Lung (tissue), 12 donors: ENCODE measurements around the gene SRD5A1. TPM values are rescaled to one million over a fixed set of nuclear protein-coding genes. Genes with fewer than 3 reads are reported as not detected.

Experiments used
- ATAC-seq: fragments of 200-7000 bp; cut with Tn5 transposase; one replicate; pipeline ENCODE4 v1.9.1; 2020; ENCODE audit warnings: moderate number of reproducible peaks; ENCODE audit not compliant: insufficient read depth, low FRiP score
- DNase-seq, 3 donors: peaks; one replicate each; pipeline ENCODE4 v3.0.0-alpha.2; 2013 to 2017
- H3K27ac ChIP-seq, 2 donors: one replicate each; pipeline ENCODE4 v1.5.1; 2013; ENCODE audit warnings: mild to moderate bottlenecking in 2 of 2, moderate library complexity in 2 of 2, control low read depth in 1 of 2, inconsistent platforms in 1 of 2, low read depth in 1 of 2, low read length in 1 of 2
- H3K27me3 ChIP-seq, 3 donors: one replicate each; pipeline ENCODE4 v1.5.1; 2013; ENCODE audit warnings: low read length in 2 of 3; ENCODE audit not compliant: control insufficient read depth in 3 of 3, insufficient read depth in 3 of 3
- H3K36me3 ChIP-seq, 4 donors: one replicate each; pipeline ENCODE4 v1.5.1; 2013; ENCODE audit warnings: low read length in 4 of 4, mild to moderate bottlenecking in 1 of 4, moderate library complexity in 1 of 4; ENCODE audit not compliant: control insufficient read depth in 4 of 4, insufficient read depth in 4 of 4
- H3K4me1 ChIP-seq, 5 donors: one replicate each; pipeline ENCODE4 v1.5.1; 2013; ENCODE audit warnings: low read length in 5 of 5, mild to moderate bottlenecking in 2 of 5, moderate library complexity in 1 of 5; ENCODE audit not compliant: control insufficient read depth in 5 of 5, insufficient read depth in 5 of 5
- H3K4me3 ChIP-seq: one replicate; pipeline ENCODE4 v1.5.1; 2013; ENCODE audit warnings: mild to moderate bottlenecking, control low read depth, moderate library complexity
- H3K9ac ChIP-seq, 2 donors: one replicate each; pipeline ENCODE4 v1.5.1; 2013; ENCODE audit warnings: low read length in 2 of 2, control low read depth in 1 of 2; ENCODE audit not compliant: insufficient read depth in 1 of 2
- H3K9me3 ChIP-seq, 4 donors: one replicate each; pipeline ENCODE4 v1.5.1; 2013; ENCODE audit warnings: low read length in 3 of 4, mild to moderate bottlenecking in 1 of 4, moderate library complexity in 1 of 4; ENCODE audit not compliant: control insufficient read depth in 4 of 4, insufficient read depth in 3 of 4
- WGBS, 2 donors: extraction: QIAGEN DNeasy Blood & Tissue Kit; methylation state at CpG; one replicate each; pipeline ENCODE4 v1.1.7; 2013; 5-methylcytosine and 5-hydroxymethylcytosine counted together
- polyA plus RNA-seq, 2 donors: library from polyadenylated mRNA; stranded (reverse); fragments of 200-250 nt; gene quantifications; one replicate each; pipeline ENCODE4 v1.2.1, GENCODE V29; 2013
- total RNA-seq, 2 donors: library from RNA; depleted of rRNA in 1 of 2; stranded (reverse); fragments of >200 nt in 1 of 2; gene quantifications; one replicate each; pipeline ENCODE4 v1.2.1, GENCODE V29; 2014 to 2021
- TF ChIP-seq, protein P1 (sequence below): IDR thresholded peaks from 2 replicates; pipeline ENCODE4 v1.5.1; 2012; ENCODE audit warnings: mild to moderate bottlenecking; ENCODE audit errors: control extremely low read depth, extremely low read depth
- donor health status: control.
- donor health status: control.
- donor health status: Bipolar disorder and iron deficiency.
- donor health status: healthy.
- donor health status: DM: yes; HTN: yes; CAD: no.

SRD5A1 gene
- total and polyA plus RNA-seq, 4 donors, result 2.6 to 14.4 (median 7.3) TPM

DNA sequence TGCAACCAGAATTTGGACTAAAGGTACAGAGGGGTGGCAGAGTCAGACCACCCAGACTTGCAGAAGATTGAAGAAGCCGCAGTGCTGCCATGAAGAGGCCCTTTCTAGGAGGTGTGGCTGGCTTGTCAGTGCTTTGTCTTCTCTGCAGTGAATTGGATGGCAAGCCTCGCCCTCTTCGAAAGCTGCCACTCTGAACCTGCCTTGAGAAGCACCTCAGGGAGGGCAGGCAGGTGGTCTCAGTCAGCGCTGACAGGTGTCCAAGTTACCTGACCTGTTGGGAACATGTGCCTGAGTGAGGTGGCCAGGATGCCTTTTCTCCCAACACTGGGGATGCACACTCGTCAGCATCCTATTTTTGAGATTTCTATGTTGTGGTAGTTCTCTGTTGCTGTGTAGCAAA, 86.2 kb downstream of the SRD5A1 start:
- DNase-seq (no peak), ATAC-seq (no peak)
- no peak overlapping the region for H3K4me3 ChIP-seq
- H3K27ac ChIP-seq, result no peak overlapping the region
- H3K9me3 ChIP-seq, result no peaks in the 10 kb centered on the region
- H3K9ac ChIP-seq, result no peak overlapping the region
- WGBS, 2 donors, result 90 to 91% methylated on average over 5 of the region's 5 CpGs
- TF ChIP-seq, protein P1, sequence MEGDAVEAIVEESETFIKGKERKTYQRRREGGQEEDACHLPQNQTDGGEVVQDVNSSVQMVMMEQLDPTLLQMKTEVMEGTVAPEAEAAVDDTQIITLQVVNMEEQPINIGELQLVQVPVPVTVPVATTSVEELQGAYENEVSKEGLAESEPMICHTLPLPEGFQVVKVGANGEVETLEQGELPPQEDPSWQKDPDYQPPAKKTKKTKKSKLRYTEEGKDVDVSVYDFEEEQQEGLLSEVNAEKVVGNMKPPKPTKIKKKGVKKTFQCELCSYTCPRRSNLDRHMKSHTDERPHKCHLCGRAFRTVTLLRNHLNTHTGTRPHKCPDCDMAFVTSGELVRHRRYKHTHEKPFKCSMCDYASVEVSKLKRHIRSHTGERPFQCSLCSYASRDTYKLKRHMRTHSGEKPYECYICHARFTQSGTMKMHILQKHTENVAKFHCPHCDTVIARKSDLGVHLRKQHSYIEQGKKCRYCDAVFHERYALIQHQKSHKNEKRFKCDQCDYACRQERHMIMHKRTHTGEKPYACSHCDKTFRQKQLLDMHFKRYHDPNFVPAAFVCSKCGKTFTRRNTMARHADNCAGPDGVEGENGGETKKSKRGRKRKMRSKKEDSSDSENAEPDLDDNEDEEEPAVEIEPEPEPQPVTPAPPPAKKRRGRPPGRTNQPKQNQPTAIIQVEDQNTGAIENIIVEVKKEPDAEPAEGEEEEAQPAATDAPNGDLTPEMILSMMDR, result no peak
- H3K36me3 ChIP-seq, result peaks cover 0 to 10% (median 6%) of the 10 kb centered on the region in 4 donors
- H3K27me3 ChIP-seq, result no peaks in the 10 kb centered on the region
- peaks cover 20 to 61% (median 24%) of the 10 kb centered on the region in 5 donors for H3K4me1 ChIP-seq

DNA sequence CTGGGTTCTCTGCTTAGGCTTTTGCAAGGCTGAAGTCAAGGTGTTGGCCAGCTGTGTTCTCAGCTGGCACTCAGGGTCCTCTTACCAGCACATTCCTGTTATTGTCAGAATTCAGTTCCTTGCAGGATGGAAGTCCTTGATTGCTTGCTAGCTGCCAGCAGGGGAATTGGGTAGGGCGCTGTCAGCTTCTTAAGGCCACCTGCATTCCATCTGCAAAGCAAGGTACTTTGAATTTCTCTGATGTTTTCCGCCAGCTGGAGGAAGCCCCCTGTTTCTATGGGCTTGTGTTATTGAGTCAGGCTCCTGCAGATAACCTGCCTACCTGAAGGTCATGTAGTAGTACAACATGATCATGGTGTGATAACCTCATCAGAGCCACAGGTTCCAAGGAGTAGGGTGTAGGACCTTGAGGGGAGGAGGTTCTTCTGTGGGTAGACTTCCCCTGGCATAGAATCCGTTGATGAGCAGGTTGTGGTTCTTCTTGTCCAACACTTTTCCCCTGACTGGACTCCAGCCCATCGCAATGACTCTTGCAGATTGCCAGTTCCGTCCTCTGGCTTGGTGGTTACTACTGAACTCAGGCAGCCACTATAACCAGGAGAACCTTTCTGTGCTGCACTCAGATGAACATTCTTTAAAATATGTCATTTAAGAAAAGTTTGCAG, 86.8 kb downstream of the SRD5A1 start:
- Histone ChIP-seq H3K9ac (no peak overlapping the region), H3K27ac (no peak overlapping the region), H3K36me3 (peaks cover 0 to 12% (median 7%) of the 10 kb centered on the region in 4 donors), H3K27me3 (no peaks in the 10 kb centered on the region), H3K9me3 (no peaks in the 10 kb centered on the region), H3K4me1 (peaks cover 20 to 58% (median 24%) of the 10 kb centered on the region in 5 donors), H3K4me3 (no peak overlapping the region)
- WGBS, 2 donors, result 55 to 72% methylated on average over 5 of the region's 5 CpGs
- TF ChIP-seq, protein P1, result no peak
- ATAC-seq, result no peak
- DNase-seq, result peak in 2 of 3 donors; percentile 21 to 33

DNA sequence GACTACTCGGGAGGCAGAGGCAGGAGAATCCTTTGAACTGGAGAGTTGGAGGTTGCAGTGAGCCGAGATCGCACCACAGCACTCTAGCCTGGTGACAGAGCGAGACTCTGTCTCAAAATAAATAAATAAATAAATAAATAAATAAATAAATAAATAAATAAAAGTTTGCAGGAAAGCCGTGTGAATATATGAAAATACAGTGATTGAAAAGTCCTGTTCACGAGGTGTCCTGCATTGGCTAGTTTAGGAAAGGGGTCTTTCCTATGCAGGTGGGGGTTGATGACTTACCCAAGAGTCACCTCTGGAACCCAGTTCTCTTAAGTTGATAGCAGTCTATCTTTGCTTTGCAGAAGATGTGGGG, 87.3 kb downstream of the SRD5A1 start:
- Histone ChIP-seq H3K9ac (no peak overlapping the region), H3K36me3 (peaks cover 0 to 12% (median 7%) of the 10 kb centered on the region in 4 donors), H3K27ac (no peak overlapping the region), H3K27me3 (no peaks in the 10 kb centered on the region), H3K9me3 (no peaks in the 10 kb centered on the region), H3K4me1 (peaks cover 16 to 53% (median 23%) of the 10 kb centered on the region in 5 donors), H3K4me3 (no peak overlapping the region)
- no peak for DNase-seq
- TF ChIP-seq, protein P1, result no peak
- 78 to 88% methylated on average over 6 of the region's 6 CpGs for WGBS, 2 donors
- no peak for ATAC-seq
